Astrocyte (in vitro differentiated cells and primary cell): ENCODE data around the gene DUSP12.

ENCODE experiments used
- CTCF ChIP-seq: IDR thresholded peaks from 2 replicates; pipeline ENCODE4 v1.5.1; 2011; ENCODE audit warnings: low read depth, mild to moderate bottlenecking, inconsistent platforms, low read length, moderate library complexity; ENCODE audit not compliant: insufficient read depth
- EZH2 ChIP-seq: IDR thresholded peaks from 2 replicates; pipeline ENCODE4 v1.6.1; 2012; ENCODE audit warnings: mild to moderate bottlenecking, low read length, inconsistent platforms; ENCODE audit not compliant: insufficient read depth

GRCh38 chr1:161731981-161732718 is 17.4 kb upstream of the DUSP12 start:
- no peak for TF ChIP-seq CTCF
- no peak for TF ChIP-seq EZH2
